GM18526 (cell line): ENCODE data around the gene ANKRD16.

Source experiments
- POLR2A ChIP-seq: IDR thresholded peaks from 3 replicates; pipeline ENCODE4 v1.6.1; 2011; ENCODE audit not compliant: insufficient read length; ENCODE audit errors: extremely low read depth

ANKRD16 gene

GRCh38 chr10:5893321-5893720 lies 3.6 kb upstream of the ANKRD16 start:
- no peak for TF ChIP-seq POLR2A

DNA sequence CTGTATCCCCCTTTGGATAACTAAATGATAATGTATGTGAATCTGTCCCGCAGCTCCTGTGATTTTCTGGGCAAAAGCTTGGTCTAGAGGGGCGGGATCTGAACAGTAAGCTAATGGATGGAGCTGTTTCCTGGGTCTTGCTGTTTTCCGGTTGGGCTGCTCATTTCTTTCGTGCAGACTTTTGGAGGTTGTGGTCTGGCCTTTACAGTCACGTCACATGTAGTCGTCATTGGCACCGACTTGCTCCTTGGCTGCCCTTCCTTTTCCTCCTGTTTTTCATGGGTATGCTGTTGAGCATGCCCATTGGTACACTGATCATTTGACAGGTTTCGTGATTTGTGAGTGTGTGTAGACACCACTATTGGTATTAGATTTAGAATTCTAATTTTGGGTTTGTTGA lies 2.3 kb upstream of the ANKRD16 start:
- no peak for TF ChIP-seq POLR2A

DNA sequence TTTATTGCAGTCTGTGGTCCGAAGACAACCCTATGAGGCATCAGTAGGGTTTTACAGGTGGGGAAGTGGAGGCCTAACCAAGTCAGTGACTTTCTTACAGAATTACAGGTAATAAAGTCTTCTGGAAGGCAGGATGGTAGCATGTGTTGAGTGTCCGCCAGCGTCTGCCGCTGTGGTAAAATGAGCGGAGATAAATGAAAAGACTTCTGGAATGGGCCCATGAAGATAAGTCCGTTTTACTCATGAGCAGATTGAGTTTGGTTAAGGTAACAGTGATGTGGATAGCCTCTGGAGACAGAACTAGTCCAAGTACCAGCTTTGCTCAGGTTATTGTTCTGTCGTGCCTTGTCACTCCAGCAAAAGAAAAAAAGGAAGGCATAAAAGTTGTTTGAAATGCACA lies 1.3 kb upstream of the ANKRD16 start:
- TF ChIP-seq POLR2A: no peak

- no peak for TF ChIP-seq POLR2A
Observed at GRCh38 chr10:5890452-5890915, 791 bp upstream of the ANKRD16 start.

DNA sequence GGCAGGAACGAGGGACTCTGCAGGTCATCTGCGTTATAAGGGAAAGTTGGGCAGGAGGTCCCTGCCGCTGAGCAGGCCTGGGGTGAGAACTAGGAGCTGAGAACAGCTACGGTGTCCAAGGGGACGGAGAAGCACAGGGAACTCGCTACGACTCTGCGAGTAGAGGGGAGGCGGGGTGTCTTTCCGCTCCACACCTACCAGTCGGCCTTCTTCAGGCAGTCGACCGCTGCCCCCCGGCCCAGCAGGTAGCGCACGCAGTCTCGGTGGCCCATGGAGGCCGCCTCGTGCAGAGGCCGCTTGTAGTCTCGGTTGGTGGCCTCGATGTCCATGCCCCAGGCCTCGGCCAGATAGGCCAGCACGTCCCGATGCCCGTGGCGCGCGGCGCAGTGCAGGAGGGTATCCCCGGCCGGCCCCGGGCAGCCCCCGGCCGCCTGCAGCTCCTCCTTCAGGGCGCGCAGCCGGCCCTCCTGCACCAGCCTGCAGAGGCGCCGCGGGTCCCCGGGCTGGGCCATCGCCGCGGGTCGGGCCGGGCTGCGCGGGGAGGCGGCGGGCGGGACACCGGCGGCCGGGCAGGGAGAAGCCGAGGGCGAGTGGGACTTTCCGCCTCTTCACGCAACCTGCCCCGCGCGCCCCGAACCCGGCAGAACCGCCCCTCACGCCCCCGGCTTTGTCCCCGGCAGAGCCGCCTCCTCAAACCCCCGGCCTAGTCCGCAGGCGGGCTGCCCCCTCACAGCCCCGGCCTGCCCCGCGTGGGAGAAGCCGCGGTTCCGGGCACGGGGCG lies 660 bp downstream of the ANKRD16 start:
- TF ChIP-seq POLR2A: no peak

GRCh38 chr10:5888351-5888750 lies 1.3 kb downstream of the ANKRD16 start:
- no peak for TF ChIP-seq POLR2A

DNA sequence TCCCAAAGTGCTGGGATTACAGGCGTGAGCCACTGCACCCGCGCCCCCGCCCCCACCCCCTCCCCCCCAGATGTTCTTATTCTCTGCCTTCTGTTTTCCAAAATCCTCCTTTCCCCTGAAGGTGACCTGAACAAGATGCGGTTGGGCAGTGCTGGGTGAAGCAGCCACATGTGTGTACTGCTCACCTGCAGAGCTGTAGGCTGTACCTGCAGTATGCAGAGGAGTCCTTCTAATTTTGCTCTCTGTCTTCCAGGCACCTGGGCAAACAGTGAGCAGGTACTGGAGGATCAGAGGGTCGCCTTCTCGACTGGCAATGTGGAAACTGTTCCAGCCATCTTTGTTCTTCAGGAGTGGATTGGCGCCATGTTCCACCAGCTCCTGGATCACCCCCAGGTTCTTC lies 2.1 kb downstream of the ANKRD16 start:
- no peak for TF ChIP-seq POLR2A

GRCh38 chr10:5887029-5887428 lies 2.7 kb downstream of the ANKRD16 start:
- TF ChIP-seq POLR2A: no peak

DNA sequence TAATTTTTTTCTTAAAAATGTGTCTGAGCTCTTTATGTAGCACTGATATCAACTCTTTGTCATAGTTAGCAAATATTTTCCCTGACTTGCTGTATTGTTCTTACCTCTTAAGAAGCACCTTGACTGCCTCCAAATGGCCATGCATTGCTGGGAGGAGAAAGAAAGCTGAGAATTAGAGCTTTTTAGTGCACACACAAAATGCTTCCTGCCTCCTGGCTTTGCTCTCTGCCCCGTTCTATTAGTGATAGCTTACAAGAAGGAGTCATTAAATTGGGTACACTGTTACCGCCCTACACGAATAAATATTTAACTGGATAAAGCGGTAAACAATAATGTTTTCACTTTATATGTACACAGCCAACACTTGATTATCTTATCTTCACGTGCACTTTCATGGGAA lies 4.1 kb downstream of the ANKRD16 start:
- TF ChIP-seq POLR2A: no peak

GRCh38 chr10:5882961-5883360 lies 6.7 kb downstream of the ANKRD16 start:
- TF ChIP-seq POLR2A: no peak

DNA sequence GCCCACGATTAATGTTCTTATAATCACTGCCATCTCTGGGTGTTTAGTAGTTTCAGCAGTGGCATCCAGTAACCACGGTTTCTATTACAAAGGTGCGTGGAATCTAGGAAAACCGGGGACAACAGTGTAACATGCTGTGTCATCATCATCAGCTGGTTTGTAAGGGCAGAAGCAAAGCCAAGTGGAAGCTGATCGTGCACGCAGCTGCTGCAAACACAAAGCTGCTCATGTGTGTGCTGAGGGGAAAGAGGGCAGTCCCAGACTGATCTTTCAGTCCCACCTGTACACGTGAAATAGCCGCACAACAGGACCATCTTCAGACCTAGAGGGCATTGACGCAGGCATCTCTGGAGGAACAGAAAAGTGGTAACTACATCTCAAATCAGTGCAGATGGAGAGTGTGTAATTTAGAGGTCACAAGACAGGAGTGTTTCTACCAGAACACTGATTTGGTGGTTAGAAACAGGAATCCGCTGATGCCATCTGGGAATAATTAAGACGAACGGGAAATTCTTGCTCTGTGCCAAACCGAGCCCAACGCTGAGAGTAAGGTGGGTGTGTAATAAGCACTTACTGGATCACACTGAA lies 13.4 kb downstream of the ANKRD16 start:
- TF ChIP-seq POLR2A: no peak

- TF ChIP-seq POLR2A: no peak
Observed at GRCh38 chr10:5873515-5873995, 16.1 kb downstream of the ANKRD16 start.

GRCh38 chr10:5871596-5871995 lies 18.1 kb downstream of the ANKRD16 start:
- no peak for TF ChIP-seq POLR2A

DNA sequence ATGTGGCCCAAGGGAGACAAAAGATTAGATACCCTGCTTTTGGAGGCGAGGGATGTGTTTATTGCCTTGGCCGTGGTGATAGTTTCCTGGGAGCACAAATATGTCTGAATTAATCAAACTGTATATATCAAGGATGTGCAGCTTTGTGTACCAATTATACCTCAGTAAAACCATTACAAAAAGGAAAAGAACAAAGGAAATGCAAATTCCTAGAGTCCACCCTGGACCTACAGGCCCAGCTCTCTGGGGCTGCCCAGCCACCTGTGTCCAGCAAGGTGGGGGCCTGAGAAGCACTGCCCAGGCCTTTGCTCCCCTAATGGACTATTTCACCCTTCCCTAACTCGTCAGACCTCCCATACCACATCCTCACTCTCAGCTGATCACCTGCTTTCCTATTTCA lies 20.5 kb downstream of the ANKRD16 start:
- TF ChIP-seq POLR2A: no peak

GRCh38 chr10:5862360-5862961 lies 27.2 kb downstream of the ANKRD16 start:
- no peak for TF ChIP-seq POLR2A

GRCh38 chr10:5860066-5860465 lies 29.6 kb downstream of the ANKRD16 start:
- no peak for TF ChIP-seq POLR2A
